GM13977 (cell line): Measurements from ENCODE around the gene MTCL1.

Experiments used
- DNase-seq: peaks from one replicate; pipeline ENCODE4 v3.0.0; 2012; ENCODE audit warnings: low spot score
- CTCF ChIP-seq: IDR thresholded peaks from 2 replicates; pipeline ENCODE4 v1.5.1; 2012; ENCODE audit warnings: mild to moderate bottlenecking, control low read depth; ENCODE audit not compliant: insufficient read depth; ENCODE audit errors: extremely low read depth, missing control alignments
- in situ Hi-C: fragments of 300-500 bp; cut with MboI; formaldehyde crosslinking; loops from one replicate; pipeline ENCODE4 v1.12.0; 2022; ENCODE audit warnings: low sequenced_read_pairs, low pct_unique_long_range_greater_than_20kb, mixed read lengths, inconsistent platforms; ENCODE audit not compliant: unreplicated experiment

Gene MTCL1

GRCh38 chr18:8660316-8660715 is 45.0 kb upstream of the MTCL1 start:
- no peak for DNase-seq
- in situ Hi-C loops: loop anchor here (25.0 kb wide), 2 partner anchors 327 to 852 kb away; no protein-coding TSS in a partner anchor
- no peak for TF ChIP-seq CTCF

DNA sequence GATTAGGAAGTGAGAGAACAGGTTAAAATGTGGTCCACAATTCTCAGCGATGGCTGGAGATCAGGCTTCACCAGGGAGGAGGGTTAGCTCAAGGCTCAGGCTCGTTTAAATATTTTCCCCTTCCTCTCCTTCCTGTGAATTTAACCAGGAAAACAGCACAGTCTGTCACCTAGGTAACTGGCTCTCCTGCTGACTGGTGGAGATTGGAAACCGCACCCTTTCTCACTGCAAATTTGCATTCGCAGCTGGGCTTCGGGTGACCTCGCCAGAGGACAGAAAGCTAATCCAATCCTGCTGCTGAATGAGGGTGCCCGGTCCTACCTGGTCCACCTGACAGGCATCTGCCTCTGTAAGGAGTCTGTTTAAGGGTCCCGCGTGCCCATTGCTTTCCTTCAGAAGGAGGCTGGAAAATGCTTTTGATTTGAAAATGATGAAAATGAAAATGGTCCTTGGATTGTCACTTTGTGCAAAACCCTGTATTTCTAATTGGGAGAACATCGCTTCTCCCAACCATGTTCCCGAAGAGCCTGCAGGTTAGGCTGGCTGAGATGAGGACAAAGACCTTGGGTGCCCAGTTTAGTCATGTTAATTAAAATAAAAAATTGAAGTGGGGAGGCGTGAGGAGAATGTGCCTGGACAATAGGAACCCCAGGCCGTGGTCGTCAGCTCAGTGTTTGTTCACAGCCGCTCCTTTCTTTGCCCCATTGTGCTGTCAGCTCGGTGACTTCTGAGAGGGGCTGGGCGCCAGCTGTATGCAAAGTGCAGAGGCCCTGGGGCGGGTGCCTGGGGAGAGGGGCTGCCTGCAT is 43.4 kb upstream of the MTCL1 start:
- DNase-seq: no peak
- in situ Hi-C loops: loop anchor here (25.0 kb wide), 2 partner anchors 325 to 850 kb away; no protein-coding TSS in a partner anchor
- no peak for TF ChIP-seq CTCF

DNA sequence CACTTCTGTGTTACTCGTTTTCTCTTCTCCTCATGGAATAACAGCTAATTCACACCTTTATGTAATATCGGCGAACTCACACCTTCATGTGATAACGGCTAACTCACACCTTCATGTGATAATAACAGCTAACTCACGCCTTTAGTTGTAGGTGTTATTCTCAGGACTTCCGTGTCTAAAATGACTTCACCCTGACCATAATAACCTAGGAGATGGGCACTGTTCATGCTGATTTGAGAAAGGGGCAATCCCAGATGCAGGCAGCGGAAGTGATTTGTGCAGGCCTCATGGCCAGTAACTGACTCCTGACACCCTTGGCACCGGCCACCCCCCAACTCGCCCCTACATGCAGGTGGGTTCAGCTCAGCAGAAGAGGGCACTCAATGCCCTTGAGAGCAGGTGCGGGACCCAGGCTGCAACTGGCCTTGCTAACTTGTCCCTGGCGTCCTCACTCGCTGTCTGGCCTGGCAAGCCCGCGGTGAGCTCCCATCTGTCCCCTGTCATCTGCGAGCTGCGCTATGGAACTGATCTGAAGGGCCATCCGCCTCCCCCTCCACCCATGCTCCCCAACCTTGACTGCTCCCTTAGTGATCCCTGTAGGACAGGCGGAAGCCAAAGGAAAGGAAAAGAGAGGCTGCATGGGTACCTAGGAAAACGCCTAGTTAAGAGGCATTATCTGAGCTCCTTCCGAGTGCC is 42.6 kb upstream of the MTCL1 start:
- no peak for TF ChIP-seq CTCF
- in situ Hi-C loops: loop anchor here (25.0 kb wide), 2 partner anchors 325 to 850 kb away; no protein-coding TSS in a partner anchor
- no peak for DNase-seq

DNA sequence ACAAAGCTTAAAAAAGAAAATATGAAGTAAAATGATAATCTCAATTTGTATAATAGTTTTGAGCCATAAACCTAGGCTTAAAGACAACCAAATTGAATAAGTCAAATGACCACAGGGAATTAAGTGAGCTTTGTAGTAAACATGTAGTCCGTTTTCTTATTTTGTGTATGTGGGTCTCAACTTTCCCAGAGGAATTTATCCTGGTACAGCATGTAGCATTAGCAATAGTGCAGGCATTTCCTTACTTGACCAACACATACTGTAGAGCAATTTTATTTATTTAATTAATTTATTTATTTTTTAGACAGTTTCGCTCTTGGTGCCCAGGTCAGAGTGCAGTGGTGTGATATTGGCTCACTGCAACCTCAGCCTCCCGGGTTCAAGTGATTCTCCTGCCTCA is 37.5 kb upstream of the MTCL1 start:
- DNase-seq: no peak
- TF ChIP-seq CTCF: no peak
- in situ Hi-C loops: loop anchor here (25.0 kb wide), 2 partner anchors 319 to 844 kb away; no protein-coding TSS in a partner anchor

- no peak for DNase-seq
- no peak for TF ChIP-seq CTCF
- in situ Hi-C loops: loop anchor here (25.0 kb wide), 2 partner anchors 319 to 844 kb away; no protein-coding TSS in a partner anchor
These were observed 37.0 kb upstream of the MTCL1 start for GRCh38 chr18:8668381-8668780.

DNA sequence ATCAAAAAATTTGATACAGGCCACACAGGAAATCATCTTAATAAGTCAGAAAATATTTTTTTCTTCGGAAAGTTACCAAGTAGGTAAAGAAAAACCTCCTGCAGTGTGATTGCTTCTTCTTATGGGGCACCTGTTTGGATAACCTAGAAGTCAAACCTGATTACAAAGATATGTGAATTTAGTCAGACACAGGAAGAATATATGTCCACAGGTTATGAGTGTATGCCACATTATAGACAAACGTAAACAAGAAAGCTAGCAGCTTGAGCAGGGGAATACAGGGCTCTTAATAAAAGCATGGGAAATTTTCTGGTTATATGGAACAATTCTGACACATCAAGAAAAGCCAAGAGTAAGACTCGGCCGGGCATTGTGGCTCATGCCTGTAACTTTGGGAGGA is 35.8 kb upstream of the MTCL1 start:
- TF ChIP-seq CTCF: no peak
- in situ Hi-C loops: loop anchor here (25.0 kb wide), 2 partner anchors 318 to 843 kb away; no protein-coding TSS in a partner anchor
- DNase-seq: no peak
